SU-DHL-6 (cell line): ENCODE measurements around the gene FIS1.

Experiments used
- EZH2phosphoT487 ChIP-seq: fragments of 200-600 bp; sonication (generic), shearing (Covaris generic); conservative IDR thresholded peaks from 2 replicates; pipeline ENCODE4 v1.6.1; 2018; ENCODE audit warnings: mild to moderate bottlenecking, antibody characterized with exemption, low read length, moderate library complexity, mixed read lengths
- TF ChIP-seq, protein P1 (sequence below): fragments of 200-600 bp; sonication (generic); IDR thresholded peaks from one replicate; pipeline ENCODE4 v1.5.1; 2017; ENCODE audit warnings: antibody characterized with exemption, mild to moderate bottlenecking, low read length, moderate library complexity; ENCODE audit not compliant: insufficient read depth, poor library complexity, severe bottlenecking

DNA sequence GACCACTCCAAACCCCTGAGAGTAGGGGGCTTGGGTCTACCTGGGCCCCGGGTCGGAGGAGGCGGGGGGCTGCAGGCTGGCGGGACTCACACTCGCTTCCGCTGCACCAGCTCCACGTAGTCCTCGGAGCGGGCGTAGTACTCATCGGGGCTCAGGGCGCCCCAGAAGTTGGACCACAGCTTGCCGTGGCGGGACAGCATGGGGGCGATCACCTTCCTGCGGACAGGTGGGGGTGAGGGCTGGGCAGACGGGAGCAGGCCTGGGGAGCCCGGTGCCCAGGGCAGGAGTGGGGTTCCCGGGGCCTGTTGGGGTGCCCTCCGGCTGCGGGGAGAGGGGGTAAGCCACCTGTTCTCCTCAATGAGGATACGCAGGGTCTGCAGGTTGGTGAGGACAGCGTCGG, 33.4 kb downstream of the FIS1 start:
- TF ChIP-seq, protein P1, sequence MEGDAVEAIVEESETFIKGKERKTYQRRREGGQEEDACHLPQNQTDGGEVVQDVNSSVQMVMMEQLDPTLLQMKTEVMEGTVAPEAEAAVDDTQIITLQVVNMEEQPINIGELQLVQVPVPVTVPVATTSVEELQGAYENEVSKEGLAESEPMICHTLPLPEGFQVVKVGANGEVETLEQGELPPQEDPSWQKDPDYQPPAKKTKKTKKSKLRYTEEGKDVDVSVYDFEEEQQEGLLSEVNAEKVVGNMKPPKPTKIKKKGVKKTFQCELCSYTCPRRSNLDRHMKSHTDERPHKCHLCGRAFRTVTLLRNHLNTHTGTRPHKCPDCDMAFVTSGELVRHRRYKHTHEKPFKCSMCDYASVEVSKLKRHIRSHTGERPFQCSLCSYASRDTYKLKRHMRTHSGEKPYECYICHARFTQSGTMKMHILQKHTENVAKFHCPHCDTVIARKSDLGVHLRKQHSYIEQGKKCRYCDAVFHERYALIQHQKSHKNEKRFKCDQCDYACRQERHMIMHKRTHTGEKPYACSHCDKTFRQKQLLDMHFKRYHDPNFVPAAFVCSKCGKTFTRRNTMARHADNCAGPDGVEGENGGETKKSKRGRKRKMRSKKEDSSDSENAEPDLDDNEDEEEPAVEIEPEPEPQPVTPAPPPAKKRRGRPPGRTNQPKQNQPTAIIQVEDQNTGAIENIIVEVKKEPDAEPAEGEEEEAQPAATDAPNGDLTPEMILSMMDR = no peak
- TF ChIP-seq EZH2phosphoT487 = no peak
